Fibroblast of lung (primary cell): ENCODE data around the gene TESK2. TPM values are rescaled to one million over a fixed set of nuclear protein-coding genes. Genes with fewer than 3 reads are reported as not detected.

ENCODE experiments used
- DNase-seq, 2 donors: peaks; one replicate each; pipeline versions ENCODE4 v3.0.0 to v3.0.0-alpha.2; 2010; ENCODE audit warnings: low read depth in 2 of 2
- H2AFZ ChIP-seq: 2 replicates; pipeline ENCODE4 v1.5.1; 2012; ENCODE audit warnings: low read length, control low read depth, inconsistent platforms
- H3K27ac ChIP-seq: 2 replicates; pipeline ENCODE4 v1.5.1; 2011; ENCODE audit warnings: low read length, control low read depth; ENCODE audit not compliant: insufficient read depth
- H3K27me3 ChIP-seq: 2 replicates; pipeline ENCODE4 v1.5.1; 2011; ENCODE audit warnings: mild to moderate bottlenecking, low read length; ENCODE audit not compliant: control insufficient read depth, insufficient read depth
- H3K36me3 ChIP-seq: 2 replicates; pipeline ENCODE4 v1.5.1; 2011; ENCODE audit warnings: low read length; ENCODE audit not compliant: control insufficient read depth, insufficient read depth
- H3K4me1 ChIP-seq: 2 replicates; pipeline ENCODE4 v1.5.1; 2011; ENCODE audit warnings: low read length; ENCODE audit not compliant: control insufficient read depth, insufficient read depth; ENCODE audit errors: extremely low read depth
- H3K4me2 ChIP-seq: 2 replicates; pipeline ENCODE4 v1.5.1; 2011; ENCODE audit warnings: low read length, control low read depth; ENCODE audit not compliant: insufficient read depth; ENCODE audit errors: extremely low read depth
- H3K4me3 ChIP-seq, 4 experiments: fragments of 200-600 bp in 1 of 4; sonication (generic) in 1 of 4; replicated peaks in 1 of 4; 2 replicates each; pipeline ENCODE4 v1.5.1; 2011 to 2016; ENCODE audit warnings: low read length in 4 of 4, low read depth in 3 of 4, mild to moderate bottlenecking in 3 of 4, control low read depth in 2 of 4, inconsistent platforms in 1 of 4, mixed read lengths in 1 of 4; ENCODE audit not compliant: insufficient read depth in 1 of 4; ENCODE audit errors: control extremely low read depth in 1 of 4
- H3K79me2 ChIP-seq: 2 replicates; pipeline ENCODE4 v1.5.1; 2012; ENCODE audit warnings: mild to moderate bottlenecking, low read length, inconsistent platforms; ENCODE audit not compliant: control insufficient read depth, insufficient read depth
- H3K9ac ChIP-seq: 2 replicates; pipeline ENCODE4 v1.5.1; 2011; ENCODE audit warnings: mild to moderate bottlenecking, low read length, control low read depth; ENCODE audit not compliant: insufficient read depth
- H3K9me3 ChIP-seq: 2 replicates; pipeline ENCODE4 v1.5.1; 2012; ENCODE audit warnings: low read depth, low read length; ENCODE audit not compliant: control insufficient read depth, insufficient read depth
- H4K20me1 ChIP-seq: 2 replicates; pipeline ENCODE4 v1.5.1; 2011; ENCODE audit warnings: low read length; ENCODE audit not compliant: control insufficient read depth, insufficient read depth; ENCODE audit errors: extremely low read depth
- CTCF ChIP-seq, 2 donors: IDR thresholded peaks in 1 of 2; conservative IDR thresholded peaks in 1 of 2; 1 replicate in 1 of 2; 2 replicates in 1 of 2; pipeline ENCODE4 v1.5.1; 2011 to 2012; ENCODE audit warnings: low read length in 2 of 2, control low read depth in 1 of 2, inconsistent platforms in 1 of 2, low read depth in 1 of 2, mild to moderate bottlenecking in 1 of 2
- EZH2 ChIP-seq: IDR thresholded peaks from 2 replicates; pipeline ENCODE4 v1.5.1; 2012; ENCODE audit warnings: low read length, control low read depth, mild to moderate bottlenecking; ENCODE audit errors: missing control alignments
- polyA minus RNA-seq: library from RNA; depleted of rRNA, polyadenylated mRNA; stranded (reverse); fragments of >200 nt; gene quantifications from 2 replicates; pipeline ENCODE4 v1.2.3, GENCODE V29; 2011; ENCODE audit warnings: low replicate concordance
- polyA plus RNA-seq, 2 donors: library from polyadenylated mRNA; depleted of rRNA in 1 of 2; stranded (reverse) in 1 of 2; unstranded in 1 of 2; fragments of >200 nt; gene quantifications; 2 replicates each; pipeline ENCODE4 v1.2.1, GENCODE V29; 2011 to 2012; ENCODE audit warnings: missing spikeins in 1 of 2
- total RNA-seq: library from RNA; depleted of rRNA; stranded (reverse); fragments of >200 nt; gene quantifications from 2 replicates; pipeline ENCODE4 v1.2.1, GENCODE V29; 2014

TESK2 gene
- 2.6 and 4.3 TPM in 2 replicates for total RNA-seq
- polyA plus RNA-seq, result 1.2 and 1.7 TPM in 2 replicates
- 0.89 and 1.3 TPM in 2 replicates for polyA plus RNA-seq (2012)
- polyA minus RNA-seq, result 2.7 and 7.3 TPM in 2 replicates

- no peaks in the 10 kb centered on the region for H3K36me3 ChIP-seq
- peak within 1 kb of the TSS; percentile 85 for H3K4me2 ChIP-seq
- H3K4me3 ChIP-seq, result peak within 1 kb of the TSS; percentile 64 to 86 (median 66)
- DNase-seq, result peak; percentile 99 to 100
- no peaks in the 10 kb centered on the region for H3K9me3 ChIP-seq
- H4K20me1 ChIP-seq, result no peaks in the 10 kb centered on the region
- H3K27me3 ChIP-seq, result no peaks in the 10 kb centered on the region
- H2AFZ ChIP-seq, result peak within 1 kb of the TSS; percentile 87
- H3K4me1 ChIP-seq, result peaks cover 3% of the 10 kb centered on the region
- H3K79me2 ChIP-seq, result no peaks in the 10 kb centered on the region
- H3K9ac ChIP-seq, result peak within 1 kb of the TSS; percentile 65
- H3K27ac ChIP-seq, result peak within 1 kb of the TSS; percentile 9
- TF ChIP-seq CTCF (conservative IDR thresholded peaks at IDR 0.05 in 1 of 2, IDR thresholded peaks at IDR 0.05 in 1 of 2; ENCODE audit: low read depth in 1 of 2, low read length in 2 of 2), result no peak
- TF ChIP-seq EZH2, result no peak
Measured at GRCh38 chr1:45490626-45491486, at the start of gene TESK2. TSS of gene TESK2 (minus strand) at chr1:45491163. CDS start at chr1:45457785, 33,378 bp downstream.

GRCh38 chr1:45536886-45537285, 45.9 kb upstream of the TESK2 start:
- Histone ChIP-seq H2AFZ (no peak overlapping the region), H3K36me3 (no peaks in the 10 kb centered on the region), H3K4me2 (no peak overlapping the region), H3K9ac (no peak overlapping the region), H3K4me1 (no peaks in the 10 kb centered on the region), H3K9me3 (no peaks in the 10 kb centered on the region), H3K27ac (no peak overlapping the region), H4K20me1 (no peaks in the 10 kb centered on the region), H3K4me3 (no peak overlapping the region), H3K27me3 (no peaks in the 10 kb centered on the region), H3K79me2 (no peaks in the 10 kb centered on the region)
- TF ChIP-seq CTCF (conservative IDR thresholded peaks at IDR 0.05 in 1 of 2, IDR thresholded peaks at IDR 0.05 in 1 of 2; ENCODE audit: low read depth in 1 of 2, low read length in 2 of 2) (no peak), EZH2 (no peak)
- no peak for DNase-seq

GRCh38 chr1:45535988-45536766, 45.2 kb upstream of the TESK2 start:
- H4K20me1 ChIP-seq, result no peaks in the 10 kb centered on the region
- DNase-seq, result no peak
- H3K36me3 ChIP-seq, result no peaks in the 10 kb centered on the region
- H3K27ac ChIP-seq, result no peak overlapping the region
- H3K79me2 ChIP-seq, result no peaks in the 10 kb centered on the region
- H3K9ac ChIP-seq, result no peak overlapping the region
- no peaks in the 10 kb centered on the region for H3K27me3 ChIP-seq
- H3K4me3 ChIP-seq, result no peak overlapping the region
- H3K4me1 ChIP-seq, result no peaks in the 10 kb centered on the region
- no peak overlapping the region for H2AFZ ChIP-seq
- H3K4me2 ChIP-seq, result no peak overlapping the region
- H3K9me3 ChIP-seq, result no peaks in the 10 kb centered on the region
- no peak for TF ChIP-seq CTCF (conservative IDR thresholded peaks at IDR 0.05 in 1 of 2, IDR thresholded peaks at IDR 0.05 in 1 of 2; ENCODE audit: low read depth in 1 of 2, low read length in 2 of 2)
- no peak for TF ChIP-seq EZH2
